GM19463 (cell line): ENCODE results near the gene PLAU.
A peak's percentile ranks its signal among the peaks of the same experiment; 100 is the strongest.
"Not testable (repeated sequence)": the region's sequence is repeated elsewhere in the genome, so short reads cannot be mapped to it uniquely, and the experiment has no call there.

Experiments
- ATAC-seq: cut with Tn5 transposase; IDR thresholded peaks from one replicate; pipeline ENCODE4 v1.9.1; 2021; ENCODE audit warnings: mild to moderate bottlenecking, moderate library complexity; ENCODE audit not compliant: unreplicated experiment

PLAU gene

DNA sequence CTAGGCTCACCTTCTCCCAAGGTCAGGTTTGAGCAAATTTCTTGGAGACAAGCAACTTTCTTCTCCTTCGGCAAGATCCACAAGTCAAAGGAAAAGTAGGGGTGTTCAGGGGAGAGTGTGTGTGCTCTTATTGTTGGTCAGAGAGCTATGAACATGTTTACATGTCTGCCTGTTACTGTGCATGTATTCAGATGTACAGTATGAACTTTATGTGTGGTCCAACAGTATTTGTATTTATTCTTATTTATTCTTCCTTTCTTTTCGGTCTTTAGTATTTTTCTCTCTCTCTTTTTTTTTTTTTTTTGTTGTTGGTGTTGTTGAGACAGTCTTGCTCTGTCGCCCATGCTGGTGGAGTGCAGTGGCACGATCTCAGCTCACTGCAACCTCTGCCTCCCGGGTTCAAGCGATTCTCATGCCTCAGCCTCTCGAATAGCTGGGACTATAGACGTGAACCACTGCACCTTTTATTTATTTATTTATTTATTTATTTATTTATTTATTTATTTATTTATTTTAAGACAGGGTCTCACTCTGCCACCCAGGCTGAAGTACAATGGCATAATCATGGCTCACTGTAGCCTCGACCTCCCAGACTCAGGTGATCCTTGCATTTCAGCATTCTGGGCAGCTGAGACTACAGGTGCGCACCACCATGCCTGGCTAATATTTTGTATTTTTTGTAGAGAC lies 38.2 kb downstream of the PLAU start:
- no peak for ATAC-seq

DNA sequence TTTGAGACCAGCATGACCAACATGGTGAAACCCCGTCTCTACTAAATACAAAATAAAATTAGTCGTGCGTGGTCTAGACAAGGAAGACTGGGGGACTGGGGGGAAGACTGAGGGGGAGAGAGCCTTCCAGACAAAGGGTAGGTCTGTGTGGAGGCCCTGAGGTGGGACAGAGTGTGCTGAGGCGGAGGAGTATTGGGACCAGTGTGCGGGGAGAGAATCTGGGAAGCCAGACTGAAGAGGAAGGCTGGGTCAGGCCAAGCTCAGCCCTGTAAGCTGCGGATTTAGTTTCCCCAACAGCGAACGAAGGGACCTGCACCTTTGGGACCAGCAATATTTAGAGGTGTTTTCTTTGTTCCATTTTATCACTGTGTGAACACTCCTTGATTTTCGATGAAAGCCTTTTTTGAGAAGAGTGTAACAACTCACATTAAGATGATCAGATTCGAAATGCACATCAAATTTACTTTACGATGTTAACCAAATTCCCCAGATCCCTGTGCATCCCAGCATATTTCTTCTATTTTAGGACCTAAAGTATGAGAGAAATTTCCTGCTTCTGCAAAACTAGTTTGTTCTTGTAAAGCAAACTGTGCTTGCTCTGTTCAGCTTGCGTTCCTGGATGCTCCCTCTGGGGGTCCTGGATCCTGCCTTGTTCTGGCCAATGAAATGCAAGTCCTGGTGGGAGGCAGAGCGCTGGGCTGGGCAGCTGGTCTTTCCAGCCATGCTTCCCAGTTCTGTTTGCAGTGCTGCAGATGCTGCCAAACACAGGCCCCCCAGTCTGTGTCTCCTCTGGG lies 39.4 kb downstream of the PLAU start:
- ATAC-seq: no peak

DNA sequence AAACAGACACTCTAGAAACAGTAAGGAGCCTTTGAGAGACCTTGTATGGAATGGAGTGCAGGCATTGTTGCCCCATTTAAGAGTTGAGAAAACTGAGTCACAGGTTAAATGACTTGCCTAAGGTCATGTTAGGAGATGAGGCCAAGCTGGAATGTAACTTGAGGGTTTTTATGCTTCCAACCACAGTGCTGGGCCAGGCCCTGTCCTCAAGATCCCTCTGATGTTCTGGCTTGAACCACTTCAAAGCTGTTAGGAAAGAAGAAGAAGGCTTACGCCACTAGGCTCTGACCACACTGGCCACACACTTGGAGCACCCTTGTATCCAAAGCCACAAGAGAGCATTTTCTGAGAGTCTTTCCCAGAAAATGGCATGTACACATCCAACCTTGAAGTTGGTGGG lies 42.7 kb downstream of the PLAU start:
- ATAC-seq: no peak

DNA sequence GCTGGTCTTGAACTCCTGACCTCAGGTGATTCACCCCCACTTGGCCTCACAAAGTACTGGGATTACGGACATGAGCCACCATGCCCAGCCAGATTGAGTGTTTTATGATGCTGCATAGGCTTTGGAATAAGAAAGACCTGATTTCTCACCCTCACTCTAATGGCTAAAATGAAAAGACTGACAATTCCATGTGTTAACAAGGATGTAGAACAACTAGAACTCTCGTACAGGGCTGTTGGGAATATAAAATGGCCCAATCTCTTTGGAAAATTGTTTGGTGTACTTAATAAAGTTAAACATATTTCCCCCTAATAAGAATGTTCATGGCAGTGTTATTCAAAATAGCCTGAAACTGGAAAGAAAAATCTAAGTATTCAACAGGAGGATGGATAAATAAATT lies 43.8 kb downstream of the PLAU start:
- ATAC-seq: no peak

DNA sequence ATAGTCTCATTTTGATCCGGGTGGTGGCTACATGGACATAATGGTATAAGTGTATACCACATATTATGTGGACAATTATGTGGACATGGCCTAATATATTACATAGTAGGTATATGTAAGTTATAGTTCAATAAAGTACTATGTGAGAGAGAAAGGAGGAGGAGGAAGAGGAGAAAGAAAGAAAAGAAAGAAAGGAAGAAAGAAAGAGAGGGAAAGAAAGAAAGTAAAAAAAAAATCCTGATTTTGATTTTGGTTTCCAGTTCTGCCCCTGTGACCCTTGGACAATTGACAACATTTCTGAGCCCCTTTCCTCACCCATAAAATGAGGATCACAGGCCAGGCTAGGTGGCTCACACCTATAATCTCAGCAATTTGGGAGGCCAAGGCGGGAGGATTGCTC lies 44.8 kb downstream of the PLAU start:
- no peak for ATAC-seq

DNA sequence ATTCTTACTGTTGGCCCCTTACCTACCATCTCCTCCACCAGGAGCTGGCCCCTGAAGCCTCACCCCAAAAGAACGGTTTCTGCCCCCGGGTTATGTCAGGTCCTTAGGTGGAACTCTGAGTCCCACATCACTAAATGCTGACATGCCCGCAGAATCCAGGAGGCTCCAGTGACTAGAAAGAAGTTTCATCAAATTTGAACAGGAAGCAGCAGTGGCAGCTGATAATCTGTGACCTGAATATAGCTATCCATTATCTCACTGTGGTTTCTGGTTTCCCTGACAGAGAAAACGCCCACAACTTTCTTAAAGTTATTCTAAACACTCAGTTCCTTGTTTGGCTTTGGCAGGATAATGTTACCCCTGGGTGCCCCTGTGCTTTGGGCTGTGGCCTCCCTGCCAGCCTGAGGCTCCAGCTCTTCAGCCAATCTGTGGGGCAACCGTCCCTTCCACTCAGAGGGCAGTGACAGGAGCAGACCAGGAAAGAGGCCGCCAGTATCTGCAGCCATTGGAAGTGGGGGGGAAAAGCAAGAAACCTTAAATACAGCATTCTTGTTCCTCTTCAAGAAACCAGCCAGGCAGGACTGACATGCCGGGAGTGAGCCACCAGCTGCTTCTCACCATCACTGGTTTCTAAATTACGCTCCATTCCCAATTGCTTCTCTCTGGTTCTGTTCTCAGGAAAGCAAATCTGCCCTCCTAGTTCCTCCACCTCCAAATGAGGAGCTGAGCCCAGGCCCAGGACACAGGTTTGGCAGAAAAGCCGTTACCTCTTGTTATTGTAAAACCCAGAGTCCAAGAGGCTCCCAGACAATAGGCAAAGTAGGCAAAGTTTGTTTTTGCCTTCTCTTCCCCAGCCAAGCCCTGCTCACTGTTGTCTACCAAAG lies 45.8 kb downstream of the PLAU start:
- ATAC-seq: peak; percentile 58

DNA sequence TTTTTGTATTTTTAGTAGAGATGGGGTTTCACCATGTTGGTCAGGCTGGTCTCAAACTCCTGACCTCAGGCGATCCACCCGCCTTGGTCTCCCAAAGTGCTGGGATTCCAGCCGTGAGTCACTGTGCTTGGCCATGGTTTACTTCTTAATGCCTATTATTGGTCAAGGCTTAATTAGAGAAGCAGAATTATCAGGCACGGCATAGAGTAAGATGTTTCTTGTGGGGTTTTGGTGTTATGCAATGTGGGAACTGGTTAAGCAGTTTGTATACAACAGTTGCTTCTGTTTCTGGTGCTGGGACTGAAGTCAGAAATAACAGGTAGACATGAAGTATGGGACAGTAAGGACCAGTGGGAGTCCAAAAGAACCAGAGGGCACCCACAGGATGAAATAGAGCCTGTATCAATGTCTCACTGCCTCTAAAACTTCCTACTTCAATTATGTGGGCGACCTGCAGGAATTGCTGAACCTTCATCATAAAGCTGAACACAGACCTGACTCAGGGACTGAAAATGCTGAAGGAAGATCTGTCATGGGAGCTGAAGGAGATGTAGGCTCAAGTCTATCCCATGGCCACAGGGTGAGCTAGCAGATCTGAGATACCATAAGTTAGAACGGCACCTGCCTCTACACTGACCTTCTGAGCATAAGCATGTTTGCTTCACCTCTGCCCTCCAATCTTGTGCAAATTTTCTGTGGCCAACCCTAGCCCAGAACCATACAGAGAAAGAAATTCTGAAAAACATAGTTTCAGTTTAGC lies 48.7 kb downstream of the PLAU start:
- ATAC-seq: peak; percentile 34

DNA sequence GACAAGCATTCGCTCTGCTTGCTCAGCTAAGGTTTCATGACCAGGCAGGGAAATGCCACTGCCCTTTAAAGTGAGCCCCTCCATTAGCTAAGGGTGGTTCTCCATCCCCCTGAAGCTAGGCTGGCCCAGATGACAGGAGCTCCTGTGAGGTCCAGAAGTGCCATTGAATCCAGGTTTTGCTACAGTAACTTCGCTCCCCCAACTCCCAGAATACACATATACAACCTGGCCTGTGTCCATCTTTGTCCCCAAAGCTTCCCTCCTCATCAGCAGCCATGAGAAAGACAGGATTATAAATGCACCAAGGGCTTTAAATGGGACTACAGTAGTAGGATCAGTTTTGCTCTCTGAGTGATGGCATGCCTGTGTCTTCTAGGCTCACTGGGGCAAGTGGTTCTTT lies 51.5 kb downstream of the PLAU start:
- ATAC-seq: no peak

DNA sequence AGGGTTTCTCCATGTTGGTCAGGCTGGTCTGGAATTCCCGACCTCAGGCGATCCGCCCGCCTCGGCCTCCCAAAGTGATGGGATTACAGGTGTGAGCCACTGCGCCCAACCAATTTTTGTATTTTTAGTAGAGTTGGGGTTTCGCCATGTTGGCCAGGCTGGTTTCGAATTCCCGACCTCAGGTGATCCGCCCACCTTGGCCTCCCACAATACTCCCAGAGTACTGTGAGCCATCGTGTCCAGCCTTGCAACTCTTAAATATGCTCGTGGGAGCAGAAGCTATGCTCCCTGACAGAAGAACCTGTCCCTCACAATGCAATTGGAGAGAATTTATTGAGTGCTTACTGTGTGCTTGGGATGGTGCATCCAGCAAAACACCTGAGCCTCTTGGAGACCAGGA lies 52.6 kb downstream of the PLAU start:
- not testable (repeated sequence) for ATAC-seq

DNA sequence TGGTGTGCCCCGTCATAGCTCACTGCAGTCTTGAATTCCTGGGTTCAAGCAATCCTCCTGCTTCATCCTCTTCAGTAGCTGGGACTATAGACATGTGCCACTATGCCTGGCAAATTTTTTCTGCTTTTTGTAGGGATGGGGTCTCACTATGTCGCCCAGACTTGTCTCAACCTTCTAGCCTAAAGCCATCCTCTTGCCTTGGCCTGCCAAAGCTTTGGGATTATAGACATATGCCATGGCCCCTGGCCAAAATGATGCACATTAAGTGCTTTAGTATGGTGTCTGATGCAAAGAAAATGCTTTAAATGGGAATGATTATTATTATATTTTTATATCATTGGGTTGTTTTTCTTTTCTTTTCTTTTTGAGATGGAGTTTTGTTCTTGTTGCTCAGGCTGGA lies 53.8 kb downstream of the PLAU start:
- no peak for ATAC-seq

DNA sequence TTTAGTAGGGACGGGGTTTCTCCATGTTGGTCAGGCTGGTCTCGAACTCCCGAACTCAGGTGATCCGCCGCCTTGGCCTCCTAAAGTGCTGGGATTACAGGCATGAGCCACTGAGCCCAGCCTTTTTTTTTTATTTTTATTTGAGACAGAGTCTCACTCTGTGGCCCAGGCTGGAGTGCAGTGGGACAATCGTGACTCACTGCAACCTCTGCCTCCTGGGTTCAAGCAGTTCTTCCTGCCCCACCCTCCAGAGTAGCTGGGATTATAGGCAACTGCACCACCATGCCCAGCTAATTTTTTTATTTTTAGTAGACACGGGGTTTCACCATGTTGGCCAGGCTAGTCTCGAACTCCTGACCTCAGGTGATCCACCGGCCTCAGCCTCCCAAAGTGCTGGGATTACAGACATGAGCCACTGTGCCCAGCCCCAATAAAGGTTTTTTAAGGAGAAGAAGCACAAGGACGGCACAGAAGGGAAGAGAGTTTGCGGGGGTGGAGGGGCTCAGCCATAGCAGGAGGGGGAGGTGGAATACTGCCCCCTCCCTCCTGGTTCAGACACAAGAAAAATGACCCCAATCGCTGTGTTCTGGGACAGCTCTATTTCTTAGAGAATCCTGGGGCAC lies 54.4 kb downstream of the PLAU start:
- not testable (repeated sequence) for ATAC-seq

DNA sequence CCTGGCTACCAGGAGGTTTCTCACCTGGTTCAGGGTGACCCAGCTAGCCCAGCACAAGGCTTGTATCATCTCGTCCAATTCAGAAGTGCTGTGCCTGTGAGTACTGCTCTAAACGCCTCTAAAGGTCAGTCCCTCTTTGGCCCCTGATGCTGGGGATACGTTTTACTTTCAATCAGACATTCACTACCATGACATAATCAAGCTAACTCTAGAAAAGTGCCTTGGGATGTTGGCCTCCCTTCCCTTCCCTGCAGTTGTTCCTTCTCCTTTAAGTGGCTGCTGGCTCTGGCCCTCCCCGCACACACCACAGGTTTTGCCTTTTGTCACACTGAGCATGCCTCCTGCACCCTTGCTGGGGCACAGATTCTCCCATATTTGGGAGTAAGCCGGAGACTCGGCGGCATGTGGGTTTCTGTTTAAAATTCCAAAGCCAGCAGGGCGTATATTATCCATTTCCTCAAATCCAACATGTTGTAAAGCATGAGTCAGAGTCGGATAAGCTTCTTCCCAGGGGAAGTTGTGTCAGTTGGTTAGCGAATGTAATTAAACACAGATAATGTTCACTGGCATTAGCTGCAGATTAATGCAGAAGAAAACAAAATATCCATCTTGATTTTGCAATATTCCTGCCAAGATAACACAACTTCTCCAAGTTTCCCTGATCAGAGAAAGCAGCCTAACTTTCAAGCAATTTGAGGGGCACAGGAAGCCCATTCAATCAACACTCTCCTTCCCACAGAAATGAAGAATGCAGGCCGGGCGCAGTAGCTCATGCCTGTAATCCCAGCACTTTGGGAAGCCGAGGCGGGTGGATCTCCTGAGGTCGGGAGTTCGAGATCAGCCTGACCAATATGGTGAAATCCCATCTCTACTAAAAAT lies 55.2 kb downstream of the PLAU start:
- no peak for ATAC-seq

DNA sequence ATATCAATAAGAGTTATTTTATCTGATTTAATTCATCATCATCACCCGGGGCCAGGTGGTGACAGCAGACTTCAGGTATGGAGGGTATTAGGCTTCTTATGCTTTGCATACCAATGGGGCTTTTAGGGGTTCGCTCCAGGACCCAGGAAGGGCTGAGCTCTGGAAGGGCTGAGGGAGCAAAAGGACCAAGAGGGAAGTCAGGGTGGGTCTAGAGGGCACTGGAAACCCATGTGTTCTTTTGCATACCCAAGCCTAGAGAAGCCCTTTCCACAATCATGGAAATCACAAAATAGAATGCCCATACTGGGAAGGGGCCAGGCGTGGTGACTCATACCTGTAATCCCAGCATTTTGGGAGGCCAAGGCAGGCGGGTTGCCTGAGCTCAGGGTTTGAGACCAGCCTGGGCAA lies 56.1 kb downstream of the PLAU start:
- no peak for ATAC-seq
